CD4-positive, alpha-beta T cell (primary cell): Measurements from ENCODE around the gene ZNF487. TPM values are rescaled to one million over a fixed set of nuclear protein-coding genes. Genes with fewer than 3 reads are reported as not detected.
A peak's percentile ranks its signal among the peaks of the same experiment; 100 is the strongest.

ENCODE experiments used
- ATAC-seq: fragments of 200-7000 bp; cut with Tn5 transposase; one replicate; pipeline ENCODE4 v1.10.0; 2022; ENCODE audit warnings: mild to moderate bottlenecking; ENCODE audit not compliant: poor library complexity
- CTCF ChIA-PET: fragments of 350-600 bp; sonication (Branson Sonifier 250); formaldehyde crosslinking; loops from one replicate; lab custom pipeline; 2021; ENCODE audit warnings: antibody characterized with exemption, inconsistent platforms; lab: Charles Lee
- POLR2A ChIA-PET: fragments of 350-600 bp; sonication (Branson Sonifier 250); formaldehyde crosslinking; loops from one replicate; lab custom pipeline; 2021; ENCODE audit warnings: antibody characterized with exemption, inconsistent platforms; lab: Charles Lee
- DNase-seq, 14 experiments: peaks; one replicate each; pipeline ENCODE4 v3.0.0-alpha.2; 2013 to 2020; ENCODE audit warnings: mixed read lengths in 2 of 14
- H3K27ac ChIP-seq, 2 donors: one replicate each; pipeline versions ENCODE4 v1.5.1 to v1.7.0; 2013; ENCODE audit warnings: low read length in 2 of 2, low read depth in 1 of 2, mild to moderate bottlenecking in 1 of 2
- H3K27me3 ChIP-seq, 2 experiments: 1 replicate in 1 of 2; 2 replicates in 1 of 2; pipeline versions ENCODE4 v1.6.1 to v1.7.0; 2013; ENCODE audit warnings: low read length in 2 of 2, control low read depth in 1 of 2, mild to moderate bottlenecking in 1 of 2, moderate library complexity in 1 of 2; ENCODE audit not compliant: insufficient read depth in 2 of 2, control insufficient read depth in 1 of 2
- H3K36me3 ChIP-seq: one replicate; pipeline ENCODE4 v1.6.1; 2013; ENCODE audit warnings: low read length, control low read depth; ENCODE audit not compliant: insufficient read depth
- H3K4me1 ChIP-seq: one replicate; pipeline ENCODE4 v1.6.1; 2013; ENCODE audit warnings: low read length, control low read depth; ENCODE audit not compliant: insufficient read depth
- H3K4me3 ChIP-seq: one replicate; pipeline ENCODE4 v1.5.1; 2013; ENCODE audit warnings: mild to moderate bottlenecking, low read length, moderate library complexity
- H3K9me3 ChIP-seq, 2 experiments: 1 replicate in 1 of 2; 2 replicates in 1 of 2; pipeline versions ENCODE4 v1.6.1 to v1.7.0; 2013; ENCODE audit warnings: low read length in 2 of 2, mild to moderate bottlenecking in 2 of 2, control low read depth in 1 of 2, moderate library complexity in 1 of 2; ENCODE audit not compliant: control insufficient read depth in 1 of 2, insufficient read depth in 1 of 2
- H3K27ac Mint-ChIP-seq: one replicate; pipeline ENCODE4 v1.8.0; 2020; ENCODE audit warnings: mixed read lengths
- H3K27me3 Mint-ChIP-seq: one replicate; pipeline ENCODE4 v1.8.0; 2021; ENCODE audit warnings: mixed read lengths
- H3K36me3 Mint-ChIP-seq: one replicate; pipeline ENCODE4 v1.8.0; 2021; ENCODE audit warnings: low read depth, mixed read lengths
- H3K4me1 Mint-ChIP-seq: one replicate; pipeline ENCODE4 v1.8.0; 2021; ENCODE audit warnings: low read depth, mixed read lengths
- H3K4me3 Mint-ChIP-seq: one replicate; pipeline ENCODE4 v1.8.0; 2020; ENCODE audit warnings: mild to moderate bottlenecking, mixed read lengths
- H3K9me3 Mint-ChIP-seq: one replicate; pipeline ENCODE4 v1.8.0; 2020; ENCODE audit warnings: mixed read lengths
- CTCF ChIP-seq: fragments of 200-600 bp; IDR thresholded peaks from one replicate; pipeline ENCODE4 v1.8.0; 2022; ENCODE audit warnings: antibody characterized with exemption, mild to moderate bottlenecking
- intact Hi-C, 2 experiments: fragments of 100-400 bp; cut with DNase I in 1 of 2; cut with micrococcal nuclease in 1 of 2; formaldehyde crosslinking; loops; one replicate each; pipeline versions ENCODE4 v1.15.1 to v1.9.0; 2023 to 2025; cut with DNase I, micrococcal nuclease
- total RNA-seq, 174 experiments: library from RNA in 2 of 174; stranded (reverse) in 2 of 174; gene quantifications; one replicate each; pipeline ENCODE4 v1.2.3 and lab custom pipeline; 2021 to 2026

The ZNF487 gene
- total RNA-seq, 2 experiments from 2014 or later, result 7.5 to 8.5 TPM

GRCh38 chr10:43401627-43402026, 35.3 kb upstream of the ZNF487 start:
- Mint-ChIP-seq H3K4me3 (peak overlapping the region; percentile 79), H3K9me3 (no peaks in the 10 kb centered on the region), H3K27ac (peak overlapping the region; percentile 93), H3K4me1 (peaks cover 86% of the 10 kb centered on the region), H3K36me3 (peaks cover 76% of the 10 kb centered on the region), H3K27me3 (no peaks in the 10 kb centered on the region)
- intact Hi-C loops, result no loop called here
- H3K27me3 ChIP-seq, result no peaks in the 10 kb centered on the region
- H3K4me1 ChIP-seq, result peaks cover 75% of the 10 kb centered on the region
- CTCF ChIA-PET, result no interaction called here
- no peak overlapping the region for H3K4me3 ChIP-seq
- peaks cover 25% of the 10 kb centered on the region for H3K36me3 ChIP-seq
- DNase-seq, result no peak
- ATAC-seq, result no peak
- no peak for TF ChIP-seq CTCF
- POLR2A ChIA-PET, result interaction anchor here (0.5 to 1.5 kb wide), 2 partner anchors 35 to 43 kb away, joined by 3 to 5 read pairs; partner anchors contain the start of gene ZNF487
- H3K9me3 ChIP-seq, result no peaks in the 10 kb centered on the region
- peak overlapping the region in 1 of 2 donors; percentile 7 for H3K27ac ChIP-seq

- peaks cover 76% of the 10 kb centered on the region for H3K36me3 Mint-ChIP-seq
Observed at GRCh38 chr10:43402176-43402575, 34.7 kb upstream of the ZNF487 start.

GRCh38 chr10:43402880-43403452, 33.9 kb upstream of the ZNF487 start:
- Mint-ChIP-seq H3K4me3 (peak overlapping the region; percentile 79), H3K27me3 (no peaks in the 10 kb centered on the region), H3K27ac (peak overlapping the region; percentile 93), H3K4me1 (peaks cover 76% of the 10 kb centered on the region), H3K36me3 (peaks cover 75% of the 10 kb centered on the region), H3K9me3 (no peaks in the 10 kb centered on the region)
- POLR2A ChIA-PET, result interaction anchor here (0.8 to 1.0 kb wide), 3 partner anchors 12 to 34 kb away, joined by 3 read pairs; partner anchors contain the start of gene ZNF487
- H3K36me3 ChIP-seq, result peaks cover 25% of the 10 kb centered on the region
- H3K27me3 ChIP-seq, result no peaks in the 10 kb centered on the region
- no peak overlapping the region for H3K27ac ChIP-seq
- DNase-seq, result no peak
- CTCF ChIA-PET, result no interaction called here
- intact Hi-C loops, result no loop called here
- peaks cover 71% of the 10 kb centered on the region for H3K4me1 ChIP-seq
- no peaks in the 10 kb centered on the region for H3K9me3 ChIP-seq
- TF ChIP-seq CTCF, result no peak
- H3K4me3 ChIP-seq, result no peak overlapping the region
- no peak for ATAC-seq

More at GRCh38 chr10:43402176-43402575, 34.7 kb upstream of the ZNF487 start:
- Mint-ChIP-seq H3K27ac (peak overlapping the region; percentile 93), H3K27me3 (no peaks in the 10 kb centered on the region), H3K4me3 (peak overlapping the region; percentile 79), H3K9me3 (no peaks in the 10 kb centered on the region), H3K4me1 (peaks cover 84% of the 10 kb centered on the region)
- TF ChIP-seq CTCF, result no peak
- H3K4me3 ChIP-seq, result peak overlapping the region; percentile 10
- peaks cover 74% of the 10 kb centered on the region for H3K4me1 ChIP-seq
- POLR2A ChIA-PET, result no interaction called here
- H3K27me3 ChIP-seq, result no peaks in the 10 kb centered on the region
- ATAC-seq, result no peak
- no peak for DNase-seq
- peaks cover 25% of the 10 kb centered on the region for H3K36me3 ChIP-seq
- H3K27ac ChIP-seq, result peak overlapping the region in 1 of 2 donors; percentile 7
- CTCF ChIA-PET, result no interaction called here
- intact Hi-C loops, result no loop called here
- H3K9me3 ChIP-seq, result no peaks in the 10 kb centered on the region
